ENCODE data around the gene C1QTNF1.

C1QTNF1 gene

DNA sequence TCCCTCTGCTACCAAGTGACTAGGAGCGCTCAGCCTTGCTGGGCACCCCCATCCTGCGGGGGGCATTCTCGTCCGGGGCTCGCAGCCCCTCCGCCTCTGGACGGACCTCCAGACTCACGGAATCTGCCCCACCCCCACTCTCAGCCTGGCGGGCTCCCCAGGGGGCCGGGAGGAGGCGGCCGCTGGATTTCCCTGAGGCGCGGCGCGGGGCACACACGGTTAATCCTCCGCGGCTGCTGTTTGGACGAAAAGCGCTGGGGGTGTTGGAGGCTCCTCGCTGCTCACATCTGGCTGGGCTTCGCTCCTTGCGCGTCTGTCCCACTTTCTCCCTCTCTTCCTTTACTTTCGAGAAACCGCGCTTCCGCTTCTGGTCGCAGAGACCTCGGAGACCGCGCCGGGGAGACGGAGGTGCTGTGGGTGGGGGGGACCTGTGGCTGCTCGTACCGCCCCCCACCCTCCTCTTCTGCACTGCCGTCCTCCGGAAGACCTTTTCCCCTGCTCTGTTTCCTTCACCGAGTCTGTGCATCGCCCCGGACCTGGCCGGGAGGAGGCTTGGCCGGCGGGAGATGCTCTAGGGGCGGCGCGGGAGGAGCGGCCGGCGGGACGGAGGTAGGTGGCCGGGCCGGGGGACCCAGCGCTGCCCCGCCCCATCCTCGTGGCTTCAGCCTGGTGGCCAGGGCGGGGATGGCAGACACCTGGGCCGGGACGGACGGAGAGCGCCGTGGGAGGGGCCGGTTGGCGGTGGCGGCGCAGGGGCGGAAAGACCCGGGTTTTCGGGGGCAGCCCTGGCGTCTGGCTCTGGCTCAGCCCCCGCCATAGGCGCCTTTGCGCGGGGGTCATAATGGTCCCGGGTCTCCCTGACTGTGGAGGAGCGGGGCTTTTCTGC is at the start of gene C1QTNF1:
Gene C1QTNF1, plus strand, starts transcription at position 284 of the 886 bp plus-strand sequence. CDS start 19,800 bp downstream, outside the sequence.
- Histone ChIP-seq H3K4me1 (ENCODE audit: control insufficient read depth, low read depth, low read length) (peaks cover 6% of the 10 kb centered on the region), H3K9me3 (ENCODE audit: control insufficient read depth, low read depth, low read length) (no peaks in the 10 kb centered on the region), H3K9ac (ENCODE audit: low read length) (peak within 1 kb of the TSS; percentile 22), H3K27ac (ENCODE audit: low read length) (no peak within 1 kb of the TSS), H3K27me3 (ENCODE audit: control insufficient read depth, insufficient read depth, low read length) (peaks cover 87% of the 10 kb centered on the region), H3K4me3 (ENCODE audit: low read length) (peak within 1 kb of the TSS; percentile 73), H3K36me3 (ENCODE audit: control insufficient read depth, low read depth, low read length) (no peaks in the 10 kb centered on the region)

- Histone ChIP-seq H3K4me1 (ENCODE audit: control insufficient read depth, low read depth, low read length) (peaks cover 8% of the 10 kb centered on the region), H3K36me3 (ENCODE audit: control insufficient read depth, low read depth, low read length) (no peaks in the 10 kb centered on the region)
Measured at GRCh38 chr17:78974635-78975591, 49.1 kb upstream of the C1QTNF1 start.

DNA sequence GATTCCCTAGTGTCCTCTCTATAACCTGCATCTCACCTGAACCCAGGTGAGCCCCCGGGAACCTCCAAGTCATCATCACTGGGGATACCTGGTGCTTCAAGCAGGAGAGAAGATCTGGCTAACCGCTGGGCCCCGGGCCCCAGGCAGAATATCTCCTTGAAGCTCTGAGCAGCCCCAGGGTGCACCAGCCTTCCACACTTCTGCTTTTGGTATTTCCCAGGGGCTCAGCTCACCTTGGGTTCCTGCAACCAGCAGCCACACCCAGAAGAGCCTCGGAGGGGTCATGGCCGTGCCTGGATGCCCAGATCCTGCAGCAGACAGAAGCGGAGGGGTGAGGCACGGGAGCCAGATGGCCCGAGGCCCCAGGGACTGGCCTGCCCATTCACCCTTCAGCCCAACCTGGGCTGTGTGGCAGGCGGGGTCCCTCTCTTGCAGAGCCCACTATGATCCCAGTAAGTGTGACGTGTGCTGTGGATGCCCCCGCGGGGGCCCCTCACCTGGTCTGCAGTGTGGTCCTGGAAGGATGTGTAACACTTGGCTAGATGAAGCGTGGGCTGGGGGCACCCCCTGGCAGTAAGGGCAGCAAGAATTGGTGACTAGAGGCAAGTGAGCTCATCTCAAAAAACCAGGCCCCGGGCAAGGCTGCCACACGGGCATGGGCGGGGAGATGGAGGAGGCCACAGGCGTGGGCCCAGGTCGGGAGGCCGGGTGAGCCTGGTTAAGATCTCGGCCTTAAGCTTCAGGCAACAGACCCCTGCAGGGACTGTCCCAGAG is 46.9 kb upstream of the C1QTNF1 start:
- Histone ChIP-seq H3K36me3 (ENCODE audit: control insufficient read depth, low read depth, low read length) (no peaks in the 10 kb centered on the region), H3K27ac (ENCODE audit: low read length) (no peak overlapping the region), H3K9me3 (ENCODE audit: control insufficient read depth, low read depth, low read length) (no peaks in the 10 kb centered on the region), H3K4me3 (ENCODE audit: low read length) (no peak overlapping the region), H3K27me3 (ENCODE audit: control insufficient read depth, insufficient read depth, low read length) (no peaks in the 10 kb centered on the region), H3K4me1 (ENCODE audit: control insufficient read depth, low read depth, low read length) (peaks cover 13% of the 10 kb centered on the region), H3K9ac (ENCODE audit: low read length) (no peak overlapping the region)

More at GRCh38 chr17:78974635-78975591, 49.1 kb upstream of the C1QTNF1 start:
- no peaks in the 10 kb centered on the region for H3K9me3 ChIP-seq (ENCODE audit: control insufficient read depth, low read depth, low read length)
- H3K4me3 ChIP-seq (ENCODE audit: low read length), result peak overlapping the region; percentile 14
- H3K27me3 ChIP-seq (ENCODE audit: control insufficient read depth, insufficient read depth, low read length), result no peaks in the 10 kb centered on the region
- no peak overlapping the region for H3K27ac ChIP-seq (ENCODE audit: low read length)
- no peak overlapping the region for H3K9ac ChIP-seq (ENCODE audit: low read length)

- Histone ChIP-seq H3K27ac (ENCODE audit: low read length) (no peak overlapping the region), H3K27me3 (ENCODE audit: control insufficient read depth, insufficient read depth, low read length) (no peaks in the 10 kb centered on the region), H3K36me3 (ENCODE audit: control insufficient read depth, low read depth, low read length) (no peaks in the 10 kb centered on the region), H3K4me3 (ENCODE audit: low read length) (no peak overlapping the region), H3K9ac (ENCODE audit: low read length) (no peak overlapping the region), H3K9me3 (ENCODE audit: control insufficient read depth, low read depth, low read length) (no peaks in the 10 kb centered on the region), H3K4me1 (ENCODE audit: control insufficient read depth, low read depth, low read length) (peaks cover 13% of the 10 kb centered on the region)
Measured at GRCh38 chr17:78977681-78977943, 46.4 kb upstream of the C1QTNF1 start.

DNA sequence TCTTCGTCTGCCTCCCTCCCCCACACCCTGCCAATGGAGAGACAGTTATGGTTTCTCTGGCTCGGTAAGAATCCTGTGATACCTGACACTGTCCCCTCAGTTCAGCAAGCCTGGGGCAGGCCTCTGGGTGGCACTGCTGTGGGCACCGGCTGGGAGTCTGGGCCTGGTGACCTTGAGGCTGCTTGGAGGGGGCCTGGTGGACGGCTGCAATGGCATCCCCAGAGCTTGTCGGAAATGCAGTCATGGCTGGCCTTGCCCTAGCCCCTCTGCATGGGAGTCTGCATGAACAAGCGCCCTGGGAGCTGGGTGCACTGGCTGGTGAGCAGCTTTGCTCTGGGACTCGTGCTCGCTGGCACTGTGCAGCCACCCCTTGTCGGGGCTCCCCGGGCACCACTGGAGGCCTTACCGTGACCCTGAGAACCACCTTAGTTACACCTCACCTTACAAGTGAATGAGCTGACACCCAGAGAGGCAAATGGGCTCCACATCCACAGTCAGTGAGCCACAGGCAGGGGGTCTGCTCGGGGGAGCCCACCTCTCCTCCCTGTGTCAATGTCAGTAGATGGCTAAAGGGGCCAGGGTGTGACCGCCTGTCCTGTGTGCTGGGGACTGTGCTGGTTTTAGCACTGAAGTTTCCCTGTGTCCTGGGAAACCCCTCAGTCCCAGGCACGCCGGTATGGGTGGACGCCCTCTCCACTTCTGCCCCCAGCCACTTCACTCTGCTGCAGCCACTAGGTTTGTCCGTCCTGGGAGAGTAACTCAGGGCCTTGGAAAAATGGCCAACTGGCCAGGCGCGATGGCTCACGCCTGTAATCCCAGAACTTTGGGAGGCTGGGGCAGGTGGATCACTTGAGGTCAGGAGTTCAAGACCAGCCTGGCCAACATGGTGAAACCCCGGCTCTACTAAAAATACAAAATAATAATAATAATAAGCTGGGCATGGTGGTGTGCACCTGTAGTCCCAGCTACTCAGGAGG is 45.7 kb upstream of the C1QTNF1 start:
- Histone ChIP-seq H3K9me3 (ENCODE audit: control insufficient read depth, low read depth, low read length) (no peaks in the 10 kb centered on the region), H3K36me3 (ENCODE audit: control insufficient read depth, low read depth, low read length) (no peaks in the 10 kb centered on the region), H3K9ac (ENCODE audit: low read length) (no peak overlapping the region), H3K27ac (ENCODE audit: low read length) (no peak overlapping the region), H3K4me1 (ENCODE audit: control insufficient read depth, low read depth, low read length) (peaks cover 10% of the 10 kb centered on the region), H3K27me3 (ENCODE audit: control insufficient read depth, insufficient read depth, low read length) (no peaks in the 10 kb centered on the region), H3K4me3 (ENCODE audit: low read length) (no peak overlapping the region)

- no peak within 1 kb of the TSS for H3K27ac ChIP-seq (ENCODE audit: low read length)
- H3K9me3 ChIP-seq (ENCODE audit: control insufficient read depth, low read depth, low read length), result no peaks in the 10 kb centered on the region
- H3K27me3 ChIP-seq (ENCODE audit: control insufficient read depth, insufficient read depth, low read length), result no peaks in the 10 kb centered on the region
- H3K36me3 ChIP-seq (ENCODE audit: control insufficient read depth, low read depth, low read length), result no peaks in the 10 kb centered on the region
- H3K9ac ChIP-seq (ENCODE audit: low read length), result peak within 1 kb of the TSS; percentile 17
- peak within 1 kb of the TSS; percentile 17 for H3K4me3 ChIP-seq (ENCODE audit: low read length)
- H3K4me1 ChIP-seq (ENCODE audit: control insufficient read depth, low read depth, low read length), result peaks cover 8% of the 10 kb centered on the region
Measured at GRCh38 chr17:78979780-78980623, 44.0 kb upstream of the C1QTNF1 start, which contains the start of gene LGALS3BP. Gene LGALS3BP (minus strand): TSS chr17:78979923. CDS start chr17:78977191, 2,732 bp downstream.

DNA sequence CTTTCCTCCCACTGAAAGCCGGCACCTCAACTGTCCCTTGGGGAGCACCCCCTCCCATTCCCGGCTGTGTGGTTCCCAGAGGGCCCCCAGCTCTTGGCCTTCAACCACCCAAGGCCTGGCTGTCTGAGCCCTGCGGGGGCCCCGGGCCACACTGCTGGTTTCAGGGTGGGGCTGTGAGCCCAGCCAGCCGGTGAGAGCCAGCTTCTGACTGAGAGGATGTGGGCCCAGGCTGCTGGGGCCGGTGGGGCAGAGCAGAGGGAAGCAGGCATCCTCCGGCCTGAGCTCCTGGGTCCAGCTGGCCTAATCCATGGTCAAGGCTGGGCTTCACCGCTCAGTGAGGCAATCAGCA is 43.4 kb upstream of the C1QTNF1 start:
- no peaks in the 10 kb centered on the region for H3K27me3 ChIP-seq (ENCODE audit: control insufficient read depth, insufficient read depth, low read length)

GRCh38 chr17:78981010-78981888 is 42.7 kb upstream of the C1QTNF1 start:
- Histone ChIP-seq H3K27ac (ENCODE audit: low read length) (no peak overlapping the region), H3K4me3 (ENCODE audit: low read length) (no peak overlapping the region), H3K9ac (ENCODE audit: low read length) (no peak overlapping the region), H3K9me3 (ENCODE audit: control insufficient read depth, low read depth, low read length) (no peaks in the 10 kb centered on the region), H3K36me3 (ENCODE audit: control insufficient read depth, low read depth, low read length) (no peaks in the 10 kb centered on the region), H3K4me1 (ENCODE audit: control insufficient read depth, low read depth, low read length) (peaks cover 9% of the 10 kb centered on the region), H3K27me3 (ENCODE audit: control insufficient read depth, insufficient read depth, low read length) (no peaks in the 10 kb centered on the region)

More for the DNA sequence above, 43.4 kb upstream of the C1QTNF1 start:
- Histone ChIP-seq H3K9ac (ENCODE audit: low read length) (no peak overlapping the region), H3K9me3 (ENCODE audit: control insufficient read depth, low read depth, low read length) (no peaks in the 10 kb centered on the region), H3K36me3 (ENCODE audit: control insufficient read depth, low read depth, low read length) (no peaks in the 10 kb centered on the region), H3K4me3 (ENCODE audit: low read length) (no peak overlapping the region), H3K4me1 (ENCODE audit: control insufficient read depth, low read depth, low read length) (peaks cover 8% of the 10 kb centered on the region), H3K27ac (ENCODE audit: low read length) (no peak overlapping the region)

DNA sequence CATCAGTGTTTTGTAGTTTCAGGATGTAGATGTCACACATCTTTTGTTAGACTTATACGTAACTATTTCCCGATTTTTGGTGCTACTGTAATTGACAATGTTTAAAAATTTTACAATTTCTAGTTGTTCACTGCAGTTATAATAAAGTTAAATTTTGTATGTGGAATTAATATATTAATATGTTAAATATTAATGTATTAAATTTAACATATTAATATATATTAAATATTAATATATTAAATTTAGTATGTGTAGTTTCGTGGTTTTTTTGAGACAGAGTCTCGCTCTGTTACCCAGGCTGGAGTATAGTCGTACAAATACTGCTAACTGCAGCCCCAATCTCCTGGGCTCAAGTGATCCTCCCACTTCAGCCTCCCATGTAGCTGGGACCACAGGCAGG is 38.6 kb upstream of the C1QTNF1 start:
- no peak overlapping the region for H3K4me3 ChIP-seq (ENCODE audit: low read length)
- no peak overlapping the region for H3K9ac ChIP-seq (ENCODE audit: low read length)
- no peaks in the 10 kb centered on the region for H3K36me3 ChIP-seq (ENCODE audit: control insufficient read depth, low read depth, low read length)
- H3K9me3 ChIP-seq (ENCODE audit: control insufficient read depth, low read depth, low read length), result no peaks in the 10 kb centered on the region
- no peaks in the 10 kb centered on the region for H3K27me3 ChIP-seq (ENCODE audit: control insufficient read depth, insufficient read depth, low read length)
- H3K4me1 ChIP-seq (ENCODE audit: control insufficient read depth, low read depth, low read length), result peaks cover 10% of the 10 kb centered on the region
- no peak overlapping the region for H3K27ac ChIP-seq (ENCODE audit: low read length)
